ENCODE measurements around the gene LPP.

DNA sequence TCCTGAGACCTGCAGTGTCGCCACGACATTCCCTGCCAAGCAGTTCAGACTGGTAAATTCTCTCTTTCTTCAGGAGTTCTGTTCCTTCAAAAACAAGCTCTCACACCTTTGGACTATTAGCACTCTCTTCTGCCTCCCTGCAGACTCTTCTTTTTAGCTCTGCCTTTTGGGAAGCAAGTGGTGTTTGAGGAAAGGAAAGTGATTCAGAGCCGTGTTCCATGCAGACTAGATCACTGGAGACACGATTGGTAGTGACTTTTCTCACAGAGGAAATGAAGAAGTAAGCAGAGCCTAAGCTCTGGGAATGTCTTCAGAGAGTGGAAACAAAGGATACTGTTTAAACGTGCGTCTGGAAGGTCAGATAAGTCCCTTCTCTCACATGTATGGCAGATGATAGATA lies 747.2 kb downstream of the LPP start:
- TF ChIP-seq, protein P1, sequence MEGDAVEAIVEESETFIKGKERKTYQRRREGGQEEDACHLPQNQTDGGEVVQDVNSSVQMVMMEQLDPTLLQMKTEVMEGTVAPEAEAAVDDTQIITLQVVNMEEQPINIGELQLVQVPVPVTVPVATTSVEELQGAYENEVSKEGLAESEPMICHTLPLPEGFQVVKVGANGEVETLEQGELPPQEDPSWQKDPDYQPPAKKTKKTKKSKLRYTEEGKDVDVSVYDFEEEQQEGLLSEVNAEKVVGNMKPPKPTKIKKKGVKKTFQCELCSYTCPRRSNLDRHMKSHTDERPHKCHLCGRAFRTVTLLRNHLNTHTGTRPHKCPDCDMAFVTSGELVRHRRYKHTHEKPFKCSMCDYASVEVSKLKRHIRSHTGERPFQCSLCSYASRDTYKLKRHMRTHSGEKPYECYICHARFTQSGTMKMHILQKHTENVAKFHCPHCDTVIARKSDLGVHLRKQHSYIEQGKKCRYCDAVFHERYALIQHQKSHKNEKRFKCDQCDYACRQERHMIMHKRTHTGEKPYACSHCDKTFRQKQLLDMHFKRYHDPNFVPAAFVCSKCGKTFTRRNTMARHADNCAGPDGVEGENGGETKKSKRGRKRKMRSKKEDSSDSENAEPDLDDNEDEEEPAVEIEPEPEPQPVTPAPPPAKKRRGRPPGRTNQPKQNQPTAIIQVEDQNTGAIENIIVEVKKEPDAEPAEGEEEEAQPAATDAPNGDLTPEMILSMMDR (IDR thresholded peaks at IDR 0.05; ENCODE audit: insufficient read depth, low read length, poor library complexity, severe bottlenecking): no peak
- no peak for TF ChIP-seq EZH2phosphoT487 (conservative IDR thresholded peaks at IDR 0.05; ENCODE audit: low read length)

Data from SU-DHL-6 (cell line).